GM19238 (cell line): ENCODE results near the gene CX3CL1.
A peak's percentile ranks its signal among the peaks of the same experiment; 100 is the strongest.

Source experiments
- DNase-seq: peaks from one replicate; pipeline ENCODE4 v3.0.0; 2011; ENCODE audit warnings: low spot score; ENCODE audit not compliant: insufficient read length

The CX3CL1 gene

DNA sequence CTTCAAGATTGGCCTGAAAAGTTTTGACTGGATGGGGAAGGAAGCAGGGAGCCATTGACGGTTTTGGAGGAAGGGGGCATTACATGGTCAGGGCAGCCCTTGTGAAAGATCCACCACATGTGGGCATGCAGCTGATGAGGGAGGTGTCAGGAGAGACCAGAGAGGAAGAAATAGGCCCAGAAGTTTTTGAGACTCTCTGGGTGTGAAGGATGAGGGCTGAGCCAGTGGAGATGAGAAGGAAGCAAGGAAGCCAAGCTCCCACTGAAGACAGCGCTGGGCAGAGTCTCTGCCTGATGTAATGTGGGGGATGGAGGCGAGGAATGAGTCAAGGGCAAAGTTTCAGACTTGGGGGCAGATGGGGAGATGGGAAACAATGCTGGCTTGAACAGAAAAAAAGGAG lies 32.8 kb downstream of the CX3CL1 start:
- DNase-seq = no peak

- no peak for DNase-seq
These were observed 34.6 kb downstream of the CX3CL1 start for GRCh38 chr16:57406881-57407280.

GRCh38 chr16:57407521-57408353 lies 35.4 kb downstream of the CX3CL1 start:
- DNase-seq = no peak

GRCh38 chr16:57409065-57409464 lies 36.8 kb downstream of the CX3CL1 start:
- DNase-seq = no peak

- DNase-seq = no peak
These were observed 37.7 kb downstream of the CX3CL1 start for GRCh38 chr16:57409870-57410587.

- no peak for DNase-seq
These were observed 39.2 kb downstream of the CX3CL1 start for GRCh38 chr16:57411362-57411976.

GRCh38 chr16:57412584-57412983 lies 40.3 kb downstream of the CX3CL1 start:
- no peak for DNase-seq

- DNase-seq = peak; percentile 68
These were observed 41.0 kb downstream of the CX3CL1 start for GRCh38 chr16:57413301-57413730.

DNA sequence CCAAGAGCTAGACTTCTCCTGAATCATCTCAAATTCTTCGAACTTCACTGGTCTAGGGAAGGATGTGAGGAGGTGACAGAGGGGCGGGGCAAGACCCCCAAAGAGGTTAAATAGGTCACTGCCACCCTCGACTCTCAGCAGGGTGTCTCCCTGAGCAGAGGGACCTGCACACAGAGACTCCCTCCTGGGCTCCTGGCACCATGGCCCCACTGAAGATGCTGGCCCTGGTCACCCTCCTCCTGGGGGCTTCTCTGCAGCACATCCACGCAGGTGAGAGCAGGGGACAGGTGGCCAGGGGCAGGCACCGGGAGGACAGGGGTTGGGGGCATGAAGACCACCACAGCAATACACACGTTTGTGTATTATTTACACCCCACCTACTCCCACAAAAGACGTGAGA lies 41.4 kb downstream of the CX3CL1 start:
- DNase-seq = no peak

DNA sequence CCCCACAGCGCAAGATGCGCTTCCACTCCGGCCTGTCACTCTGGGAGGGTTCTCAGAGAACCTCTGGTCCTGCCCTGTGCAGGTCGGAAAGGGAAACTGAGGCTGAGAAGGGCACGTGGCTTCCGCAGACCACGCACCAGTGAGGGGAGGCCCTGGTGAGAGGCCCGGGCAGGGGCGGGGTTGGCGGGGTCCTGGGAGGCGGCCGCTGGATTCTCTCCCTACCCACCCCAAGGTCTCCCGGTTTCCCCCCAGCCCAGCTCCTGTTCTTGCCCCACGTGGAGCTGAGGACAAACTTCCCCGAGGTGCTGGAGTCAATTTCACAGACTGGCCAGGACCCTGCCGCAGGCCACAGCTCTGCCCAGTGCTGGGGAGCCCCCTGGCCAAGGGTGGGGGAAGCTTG lies 43.8 kb downstream of the CX3CL1 start:
- no peak for DNase-seq

- no peak for DNase-seq
These were observed 47.2 kb downstream of the CX3CL1 start for GRCh38 chr16:57419506-57419905.

DNA sequence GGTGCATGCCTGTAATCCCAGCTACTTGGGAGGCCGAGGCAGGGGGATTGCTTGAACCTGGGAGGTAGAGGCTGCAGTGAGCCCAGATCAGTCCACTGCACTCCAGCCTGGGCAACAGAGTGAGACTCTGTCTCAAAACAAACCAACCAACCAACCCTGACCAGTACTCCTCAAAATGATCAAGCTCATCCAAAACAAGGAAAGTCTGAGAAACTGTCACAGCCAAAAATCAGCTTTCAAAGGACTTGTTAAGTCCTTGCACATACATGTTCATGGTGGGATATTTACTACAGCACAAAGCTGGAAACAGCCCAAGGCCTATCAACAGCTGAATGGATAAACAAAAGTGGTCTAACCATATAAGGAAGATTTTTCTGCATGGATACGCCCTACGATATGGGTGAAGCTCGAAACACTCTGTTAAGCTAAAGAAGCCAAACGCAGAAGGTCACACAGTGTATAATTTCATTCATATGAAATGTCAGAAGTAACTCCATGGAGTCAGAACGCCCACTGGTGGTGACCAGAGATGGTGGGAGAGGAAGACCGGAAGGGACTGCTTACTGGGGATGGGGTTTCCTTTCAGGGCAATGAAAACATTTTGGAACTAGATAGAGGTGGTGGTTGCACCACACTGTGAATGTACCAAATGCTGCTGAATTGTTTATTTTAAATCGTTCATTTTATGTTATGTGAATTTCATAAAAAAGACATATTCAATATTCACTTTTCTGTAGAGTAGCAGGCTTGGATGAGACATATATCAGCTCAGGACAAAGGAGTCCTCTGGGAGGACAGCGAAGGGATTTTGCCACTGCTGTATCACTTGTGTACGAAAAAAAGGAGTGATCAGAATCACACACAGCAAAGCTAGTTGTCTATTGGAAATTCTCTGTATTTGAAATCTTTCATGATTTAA lies 50.0 kb downstream of the CX3CL1 start:
- DNase-seq = no peak

DNA sequence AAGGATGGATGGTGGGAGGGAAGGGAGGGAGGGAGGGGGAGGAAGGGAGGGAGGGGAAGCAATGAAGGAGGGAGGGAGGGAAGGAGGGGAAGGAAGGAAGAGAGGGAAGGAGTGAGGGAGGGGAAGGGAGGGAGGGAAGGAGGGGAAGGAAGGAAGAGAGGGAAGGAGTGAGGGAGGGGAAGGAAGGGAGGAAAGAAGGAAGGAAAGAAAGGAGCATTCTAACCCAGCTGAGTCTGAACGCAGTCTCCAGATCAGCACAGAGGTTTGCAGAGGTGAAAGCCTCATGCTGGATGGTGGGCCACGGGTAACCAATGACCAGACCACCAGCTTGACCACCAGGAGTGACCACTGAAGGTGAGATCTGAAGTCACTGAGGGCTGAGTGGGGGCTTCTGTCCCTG lies 50.9 kb downstream of the CX3CL1 start:
- DNase-seq = no peak

GRCh38 chr16:57424583-57424982 lies 52.3 kb downstream of the CX3CL1 start:
- DNase-seq = no peak

DNA sequence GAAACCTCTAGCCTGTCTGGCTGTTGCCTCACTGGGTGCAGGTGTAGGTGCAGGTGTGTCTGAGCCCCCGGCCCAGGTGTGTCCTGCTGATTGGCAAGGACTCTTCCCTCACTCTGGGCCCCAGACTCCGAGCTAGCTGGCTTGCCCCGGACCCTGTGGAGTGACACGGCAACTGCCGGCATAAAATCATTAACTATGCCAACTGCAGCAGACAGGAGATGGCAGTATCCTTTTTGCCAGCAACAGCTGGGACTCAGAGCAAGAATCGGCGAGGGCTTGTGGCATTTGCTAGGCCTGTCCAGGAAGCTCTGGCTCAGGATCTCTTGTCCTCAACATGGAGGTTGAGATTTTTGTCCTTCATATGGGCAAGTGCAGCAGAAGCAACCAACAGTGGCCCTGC lies 54.1 kb downstream of the CX3CL1 start:
- DNase-seq = no peak

GRCh38 chr16:57427307-57427706 lies 55.0 kb downstream of the CX3CL1 start:
- DNase-seq = no peak

DNA sequence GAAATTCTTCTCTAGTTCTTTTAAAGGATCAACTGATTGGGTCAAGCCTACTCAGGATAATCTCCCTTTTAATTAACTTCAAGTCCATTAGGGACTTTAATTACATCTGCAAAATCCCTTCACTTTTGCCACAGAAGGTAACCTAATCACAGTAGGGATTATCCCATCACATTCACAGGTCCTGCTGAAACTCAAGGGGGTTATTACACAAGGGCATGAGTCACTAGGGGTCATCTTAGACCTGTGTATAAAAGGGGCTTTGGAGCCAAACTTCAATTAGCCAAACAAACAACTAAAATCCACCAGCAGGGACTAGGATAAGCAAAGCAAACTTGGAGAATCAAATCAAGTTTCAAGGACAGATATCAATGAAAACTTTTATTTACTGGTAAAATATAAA lies 55.5 kb downstream of the CX3CL1 start:
- DNase-seq = no peak

DNA sequence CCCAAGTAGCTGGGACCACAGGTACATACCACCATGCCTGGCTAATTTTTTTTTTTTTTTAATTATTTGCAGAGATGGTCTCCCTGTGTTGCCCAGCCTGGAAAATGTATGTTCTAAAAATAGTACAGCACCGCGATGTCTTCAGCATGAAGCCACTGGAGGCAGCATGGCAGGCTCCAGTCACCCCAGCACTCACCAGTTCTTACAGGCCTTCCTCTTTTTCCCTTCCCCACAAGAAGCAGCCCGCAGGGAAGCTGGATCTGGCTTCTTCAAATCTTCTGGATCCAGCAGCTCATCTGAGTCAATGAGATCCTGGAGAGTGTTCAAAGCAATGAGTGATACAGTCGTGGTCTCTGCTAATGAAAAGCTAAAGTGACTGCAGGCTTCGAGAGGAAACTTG lies 58.7 kb downstream of the CX3CL1 start:
- no peak for DNase-seq

- no peak for DNase-seq
These were observed 60.2 kb downstream of the CX3CL1 start for GRCh38 chr16:57432505-57432904.

DNA sequence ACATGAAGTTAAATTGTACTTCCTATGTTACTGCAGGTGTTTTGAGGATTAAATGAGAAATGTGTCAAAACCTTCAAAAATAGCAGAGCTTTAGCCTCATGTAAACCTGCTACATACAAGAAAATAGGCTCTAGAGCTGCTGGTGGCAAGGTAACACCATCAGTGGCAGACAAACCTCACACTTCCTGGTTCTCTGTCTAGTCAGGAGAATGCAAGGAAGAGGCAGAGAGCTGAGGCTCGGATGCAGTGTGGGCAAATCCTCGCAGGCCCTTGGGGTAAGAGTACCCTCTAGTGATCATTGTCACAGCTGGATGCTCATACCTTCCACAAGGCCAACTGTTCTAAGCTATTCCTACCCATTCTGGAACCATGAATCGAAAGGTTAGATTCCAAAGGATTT lies 60.7 kb downstream of the CX3CL1 start:
- no peak for DNase-seq

- no peak for DNase-seq
These were observed 61.7 kb downstream of the CX3CL1 start for GRCh38 chr16:57434003-57434402.
